ENCODE data around the gene SCUBE3.

The SCUBE3 gene

DNA sequence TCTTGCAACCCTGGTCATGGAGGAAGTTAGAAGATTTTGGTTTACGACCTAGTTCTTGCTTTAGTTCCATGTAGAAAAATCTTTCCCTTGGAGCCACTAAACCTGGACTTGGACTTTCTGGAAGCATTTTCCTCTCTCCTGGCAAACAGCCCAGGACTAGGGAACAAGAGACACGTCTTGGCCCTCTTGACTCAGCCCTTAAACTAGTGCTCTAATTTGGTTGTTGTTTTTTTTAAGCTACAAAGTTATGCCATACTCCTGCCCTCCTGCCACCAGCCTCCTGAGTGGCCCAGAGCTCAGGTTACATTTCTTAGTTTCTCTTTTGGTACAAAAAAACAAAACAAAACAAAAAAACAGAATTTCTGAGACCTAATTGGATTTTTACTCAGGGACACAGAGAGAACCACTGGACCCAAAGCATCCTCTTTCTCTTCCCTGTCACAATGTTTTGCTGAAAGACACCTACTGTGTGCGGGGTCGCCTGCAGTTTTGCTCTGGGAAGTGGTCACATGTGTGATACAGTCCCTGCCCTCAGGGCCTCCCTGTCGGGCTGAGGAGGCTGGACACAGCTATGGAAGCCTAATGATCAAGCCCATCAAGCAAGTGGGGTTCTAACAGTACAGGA, 32.3 kb upstream of the SCUBE3 start:
- no peak for DNase-seq (ENCODE audit: extremely low read depth in 1 of 2, low read depth in 1 of 2)

- no peak for DNase-seq (ENCODE audit: extremely low read depth in 1 of 2, low read depth in 1 of 2)
Measured at GRCh38 chr6:35181933-35182612, 31.7 kb upstream of the SCUBE3 start.

- no peak for DNase-seq (ENCODE audit: extremely low read depth in 1 of 2, low read depth in 1 of 2)
Measured at GRCh38 chr6:35183281-35183680, 30.5 kb upstream of the SCUBE3 start.

- no peak for DNase-seq (ENCODE audit: extremely low read depth in 1 of 2, low read depth in 1 of 2)
Measured at GRCh38 chr6:35183935-35184334, 29.8 kb upstream of the SCUBE3 start.

GRCh38 chr6:35184580-35185301, 29.0 kb upstream of the SCUBE3 start:
- DNase-seq (ENCODE audit: extremely low read depth in 1 of 2, low read depth in 1 of 2) = no peak

GRCh38 chr6:35185302-35185681, 28.5 kb upstream of the SCUBE3 start:
- no peak for DNase-seq (ENCODE audit: extremely low read depth in 1 of 2, low read depth in 1 of 2)

DNA sequence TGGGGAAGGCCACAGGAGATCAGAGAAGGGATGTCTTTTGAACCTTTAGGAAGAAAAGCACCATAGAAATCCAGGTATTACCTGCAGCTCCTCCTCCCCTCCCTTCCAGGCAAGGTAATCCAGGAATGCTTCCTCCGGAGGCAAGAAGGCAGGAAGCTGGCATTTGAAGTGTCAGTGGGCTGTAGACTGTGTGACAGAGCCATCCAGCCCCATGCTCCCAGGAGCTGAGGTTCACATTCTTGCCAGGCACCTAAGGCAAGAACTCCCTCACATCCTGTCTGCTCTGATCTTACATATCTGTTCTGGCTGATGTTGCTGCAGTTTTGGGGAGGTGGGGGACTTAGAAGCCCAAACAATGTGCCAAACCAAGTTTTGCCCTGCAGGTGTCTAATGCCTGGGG, 27.8 kb upstream of the SCUBE3 start:
- DNase-seq (ENCODE audit: extremely low read depth in 1 of 2, low read depth in 1 of 2) = no peak

DNA sequence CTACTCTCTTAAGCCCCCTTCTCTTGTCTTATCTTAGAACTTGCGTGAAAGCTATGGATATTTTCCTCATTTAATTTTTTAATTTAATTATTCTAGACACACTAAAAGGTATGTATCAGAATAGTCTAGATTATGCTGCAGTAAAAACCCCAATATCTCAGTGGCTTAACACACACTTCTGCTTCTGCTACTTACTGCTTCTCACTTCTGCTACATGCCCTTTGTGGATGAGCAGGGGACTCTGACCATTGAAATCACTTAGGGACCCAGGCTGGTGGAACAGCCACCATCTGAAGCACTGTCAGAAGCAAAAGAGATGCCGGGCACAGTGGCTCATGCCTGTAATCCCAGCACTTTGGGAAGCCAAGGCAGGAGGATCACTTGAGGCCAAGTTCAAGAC, 27.2 kb upstream of the SCUBE3 start:
- no peak for DNase-seq (ENCODE audit: extremely low read depth in 1 of 2, low read depth in 1 of 2)

- DNase-seq (ENCODE audit: extremely low read depth in 1 of 2, low read depth in 1 of 2) = no peak
Measured at GRCh38 chr6:35188886-35189285, 24.9 kb upstream of the SCUBE3 start.

- DNase-seq (ENCODE audit: extremely low read depth in 1 of 2, low read depth in 1 of 2) = no peak
Measured at GRCh38 chr6:35190306-35190705, 23.4 kb upstream of the SCUBE3 start.

- DNase-seq (ENCODE audit: extremely low read depth in 1 of 2, low read depth in 1 of 2) = no peak
Measured at GRCh38 chr6:35191889-35192288, 21.9 kb upstream of the SCUBE3 start.

- no peak for DNase-seq (ENCODE audit: extremely low read depth in 1 of 2, low read depth in 1 of 2)
Measured at GRCh38 chr6:35192301-35192860, 21.4 kb upstream of the SCUBE3 start.

DNA sequence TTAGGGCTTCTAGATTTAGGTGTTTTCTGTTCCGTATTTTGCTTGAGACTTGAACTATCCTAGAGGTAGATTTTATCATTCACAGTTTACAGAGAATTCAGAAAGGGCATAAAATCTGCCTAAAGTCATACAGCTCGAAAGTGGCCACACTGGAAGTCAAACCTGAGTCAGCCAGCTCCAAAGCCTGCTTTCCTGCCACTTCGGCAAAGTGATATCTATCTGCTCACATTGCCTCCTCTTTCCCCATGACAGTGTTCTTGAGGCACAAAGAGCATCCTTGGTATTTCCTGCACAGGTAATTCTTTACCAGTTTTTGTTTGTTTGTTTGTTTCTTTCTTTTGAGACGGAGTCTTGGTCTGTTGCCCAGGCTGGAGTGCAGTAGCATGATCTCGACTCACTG, 19.4 kb upstream of the SCUBE3 start:
- DNase-seq (ENCODE audit: extremely low read depth in 1 of 2, low read depth in 1 of 2) = no peak

DNA sequence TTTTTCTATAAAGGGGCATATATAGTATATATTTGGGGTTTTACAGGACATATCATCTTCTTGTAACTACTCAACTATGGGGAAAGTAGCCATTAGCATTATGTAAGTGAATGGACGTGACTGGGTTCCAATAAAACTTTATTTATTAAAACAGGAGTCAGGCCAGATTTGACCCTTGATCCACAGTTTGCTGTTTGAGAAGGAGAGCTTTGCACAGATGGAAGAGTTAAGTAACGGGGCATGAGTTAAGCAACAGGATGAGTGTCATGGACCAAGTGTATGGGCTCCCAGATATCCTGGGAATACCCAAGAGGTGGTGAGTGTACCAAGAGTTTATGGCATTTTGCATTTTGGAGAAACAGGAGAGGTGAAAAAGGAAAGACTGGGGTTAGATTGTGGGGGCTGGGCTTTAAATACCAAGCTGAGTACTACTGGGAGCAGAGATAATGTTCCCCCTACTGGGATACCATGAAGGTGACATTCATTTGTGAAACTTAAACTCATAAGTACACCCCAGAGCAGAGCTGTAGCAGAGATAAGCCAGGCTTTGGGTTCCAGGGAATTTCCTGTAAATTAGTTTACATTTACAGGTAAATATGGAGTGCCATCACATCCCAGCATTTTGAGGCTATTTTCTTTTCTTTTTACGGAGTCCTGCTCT, 18.5 kb upstream of the SCUBE3 start:
- DNase-seq (ENCODE audit: extremely low read depth in 1 of 2, low read depth in 1 of 2) = no peak

DNA sequence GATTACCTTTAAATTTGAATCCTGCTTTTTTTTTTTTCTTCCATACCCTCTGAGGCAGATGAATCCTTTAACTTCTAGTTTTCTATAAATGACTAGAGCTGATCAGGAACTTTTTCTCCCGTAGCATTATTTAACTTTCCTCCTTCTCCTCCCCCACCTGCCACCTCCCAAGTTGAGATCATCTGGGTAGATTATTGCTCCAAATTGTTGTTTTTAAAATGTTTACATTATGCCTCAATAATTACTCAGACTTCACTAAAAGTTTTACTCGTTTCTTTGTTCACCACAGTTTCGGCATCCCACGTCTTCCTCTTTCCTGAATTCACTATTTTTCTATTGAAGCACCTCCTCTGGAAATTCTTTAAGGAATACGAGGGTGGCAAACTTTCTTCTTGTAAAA, 16.6 kb upstream of the SCUBE3 start:
- DNase-seq (ENCODE audit: extremely low read depth in 1 of 2, low read depth in 1 of 2) = no peak

DNA sequence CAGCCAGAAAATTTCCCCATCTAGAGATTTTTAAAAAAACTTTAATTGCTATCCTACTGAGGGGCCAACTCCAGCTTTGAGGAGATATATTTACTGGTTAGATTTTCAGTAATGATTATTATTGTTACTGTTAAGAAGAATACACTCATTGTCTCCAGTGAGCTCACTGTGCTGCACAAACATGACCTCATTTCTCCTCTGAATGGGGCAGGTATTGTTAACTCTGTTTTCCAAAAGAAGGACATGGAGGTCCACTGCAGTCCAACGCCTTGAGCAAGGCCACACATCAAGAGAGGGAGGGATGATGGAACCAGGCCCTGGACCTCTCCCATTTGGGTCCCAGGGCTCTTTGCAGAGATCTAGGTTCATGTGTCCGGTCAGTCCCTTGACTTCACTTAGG, 13.9 kb upstream of the SCUBE3 start:
- DNase-seq (ENCODE audit: extremely low read depth in 1 of 2, low read depth in 1 of 2) = no peak

DNA sequence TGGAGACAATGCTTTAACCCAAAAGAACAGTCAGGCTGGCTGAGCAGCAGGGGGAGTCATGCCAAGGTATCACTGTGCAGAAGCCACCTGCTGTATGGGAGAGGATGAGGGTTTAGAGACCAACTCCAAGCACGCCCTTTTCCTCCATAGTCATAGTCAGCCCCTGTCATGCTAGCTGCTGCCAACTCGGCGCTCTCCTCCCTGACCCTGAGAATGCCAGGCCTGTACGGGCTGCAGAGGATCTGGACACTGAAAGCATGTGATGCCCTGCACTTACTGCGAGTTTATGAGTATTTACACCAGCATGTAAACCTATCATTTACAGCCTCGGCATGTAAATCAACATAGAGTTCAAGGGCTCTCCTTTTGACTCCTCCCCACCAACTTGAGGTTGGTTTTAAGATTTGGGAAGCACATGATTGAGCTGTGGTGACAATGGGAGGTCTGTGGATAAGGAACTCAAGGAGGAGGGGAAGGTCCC, 11.7 kb upstream of the SCUBE3 start:
- no peak for DNase-seq (ENCODE audit: extremely low read depth in 1 of 2, low read depth in 1 of 2)

GRCh38 chr6:35203152-35203670, 10.5 kb upstream of the SCUBE3 start:
- no peak for DNase-seq (ENCODE audit: extremely low read depth in 1 of 2, low read depth in 1 of 2)

GRCh38 chr6:35203680-35204079, 10.1 kb upstream of the SCUBE3 start:
- no peak for DNase-seq (ENCODE audit: extremely low read depth in 1 of 2, low read depth in 1 of 2)

DNA sequence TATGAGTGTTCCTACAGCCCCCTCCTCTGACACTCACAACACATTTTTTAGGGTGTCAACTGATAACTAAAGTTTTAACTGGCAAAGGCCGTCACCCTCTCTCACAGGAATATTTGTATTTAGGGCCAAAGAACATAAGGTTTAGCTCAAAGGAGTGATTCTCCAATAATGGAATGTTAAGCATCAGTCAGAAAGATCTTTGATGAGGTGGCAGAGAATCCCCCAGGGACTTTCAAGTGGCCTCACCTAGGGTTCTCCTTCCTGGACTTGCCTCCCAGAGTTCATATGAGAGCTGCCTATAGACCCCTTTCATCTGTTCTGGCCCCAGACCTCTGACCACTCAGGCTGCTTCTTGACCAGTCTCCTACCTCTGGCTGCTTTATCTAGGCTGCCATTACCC, 7.4 kb upstream of the SCUBE3 start:
- no peak for DNase-seq (ENCODE audit: extremely low read depth in 1 of 2, low read depth in 1 of 2)

GRCh38 chr6:35208419-35208818, 5.3 kb upstream of the SCUBE3 start:
- no peak for DNase-seq (ENCODE audit: extremely low read depth in 1 of 2, low read depth in 1 of 2)

Data from activated CD8-positive, alpha-beta memory T cell treated with anti-CD3 and anti-CD28 coated beads for 1 hour (primary cell).